A549 (cell line): ENCODE data around the gene OR13G1.

Experiments used
- EHMT2 ChIP-seq: fragments of 200-600 bp; sonication (generic); IDR thresholded peaks from 2 replicates; pipeline ENCODE4 v1.6.1; 2016; ENCODE audit warnings: antibody characterized with exemption, low read depth, mild to moderate bottlenecking, moderate library complexity
- EP300 ChIP-seq, 2 experiments: fragments of >200 bp; sonication (Bioruptor Twin); formaldehyde crosslinking; IDR thresholded peaks; 2 replicates in 1 of 2; 3 replicates in 1 of 2; pipeline ENCODE4 v1.6.1; 2016 to 2017
- GATA3 ChIP-seq: IDR thresholded peaks from 2 replicates; pipeline ENCODE4 v1.6.1; 2012; ENCODE audit warnings: borderline replicate concordance
- KDM1A ChIP-seq: fragments of 200-600 bp; sonication (generic); IDR thresholded peaks from 2 replicates; pipeline ENCODE4 v1.6.1; 2016; ENCODE audit warnings: low read depth, mild to moderate bottlenecking
- POLR2A ChIP-seq: IDR thresholded peaks from 2 replicates; pipeline ENCODE4 v1.6.1; 2012; ENCODE audit warnings: mild to moderate bottlenecking, low read length
- RAD21 ChIP-seq, 2 experiments: fragments of >200 bp in 1 of 2; sonication (Bioruptor Twin) in 1 of 2; formaldehyde crosslinking in 1 of 2; IDR thresholded peaks in 1 of 2; conservative IDR thresholded peaks in 1 of 2; 2 replicates in 1 of 2; 3 replicates in 1 of 2; pipeline ENCODE4 v1.6.1; 2012 to 2018; ENCODE audit warnings: inconsistent platforms in 1 of 2
- RFX5 ChIP-seq: fragments of 450-650 bp; IDR thresholded peaks from 2 replicates; pipeline ENCODE4 v1.7.1; 2014; ENCODE audit warnings: antibody characterized with exemption, mild to moderate bottlenecking, moderate library complexity
- ZNF302 ChIP-seq: fragments of 250-450 bp; sonication (Bioruptor Pico); IDR thresholded peaks from 2 replicates; pipeline ENCODE4 v1.9.0; 2021; ENCODE audit warnings: inconsistent platforms, mild to moderate bottlenecking, moderate library complexity
- TF ChIP-seq, protein P1 (sequence below): fragments of >200 bp; sonication (Bioruptor Twin); formaldehyde crosslinking; IDR thresholded peaks from 3 replicates; pipeline ENCODE4 v1.5.1; 2016
- TF ChIP-seq, protein P2 (sequence below): IDR thresholded peaks from 2 replicates; pipeline ENCODE4 v1.6.1; 2012
- TF ChIP-seq, protein P3 (sequence below): fragments of 450-650 bp; IDR thresholded peaks from 2 replicates; pipeline ENCODE4 v1.6.1; 2014; ENCODE audit warnings: antibody characterized with exemption
- TF ChIP-seq, protein P4 (sequence below): fragments of 150-350 bp; IDR thresholded peaks from 2 replicates; pipeline ENCODE4 v1.6.1; 2014; ENCODE audit warnings: low read depth, mild to moderate bottlenecking, low read length
- TF ChIP-seq, protein P5 (sequence below): fragments of 250-450 bp; sonication (Bioruptor Pico); IDR thresholded peaks from 2 replicates; pipeline ENCODE4 v1.5.0; 2021; ENCODE audit warnings: mild to moderate bottlenecking, moderate library complexity, borderline replicate concordance
- TF ChIP-seq, protein P6 (sequence below): fragments of 200-600 bp; sonication (generic); IDR thresholded peaks from 2 replicates; pipeline ENCODE4 v1.6.1; 2016; ENCODE audit warnings: antibody characterized with exemption, mild to moderate bottlenecking, moderate library complexity

DNA sequence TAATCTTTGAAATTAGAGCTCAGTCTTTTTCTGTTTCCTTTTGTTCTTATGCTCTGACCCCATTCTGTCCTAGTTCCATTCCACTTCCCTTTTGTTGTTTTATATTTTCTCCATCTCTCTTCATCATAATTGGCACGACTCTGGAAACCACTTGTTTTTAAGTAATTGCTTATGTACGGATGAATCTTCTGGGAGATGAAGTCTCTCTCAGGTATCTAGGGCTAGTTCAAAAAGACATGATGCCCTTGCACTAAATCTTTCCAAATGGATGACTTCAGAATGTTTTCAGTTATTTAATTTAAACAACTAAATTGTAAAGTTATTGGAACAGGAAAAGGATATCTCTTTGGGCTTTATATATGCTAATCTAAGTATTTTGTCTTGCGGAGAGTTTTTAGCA lies 37.0 kb upstream of the OR13G1 start, which contains the start of gene OR6F1:
- no peak for TF ChIP-seq EP300 (IDR thresholded peaks at IDR 0.05)
- TF ChIP-seq, protein P1, sequence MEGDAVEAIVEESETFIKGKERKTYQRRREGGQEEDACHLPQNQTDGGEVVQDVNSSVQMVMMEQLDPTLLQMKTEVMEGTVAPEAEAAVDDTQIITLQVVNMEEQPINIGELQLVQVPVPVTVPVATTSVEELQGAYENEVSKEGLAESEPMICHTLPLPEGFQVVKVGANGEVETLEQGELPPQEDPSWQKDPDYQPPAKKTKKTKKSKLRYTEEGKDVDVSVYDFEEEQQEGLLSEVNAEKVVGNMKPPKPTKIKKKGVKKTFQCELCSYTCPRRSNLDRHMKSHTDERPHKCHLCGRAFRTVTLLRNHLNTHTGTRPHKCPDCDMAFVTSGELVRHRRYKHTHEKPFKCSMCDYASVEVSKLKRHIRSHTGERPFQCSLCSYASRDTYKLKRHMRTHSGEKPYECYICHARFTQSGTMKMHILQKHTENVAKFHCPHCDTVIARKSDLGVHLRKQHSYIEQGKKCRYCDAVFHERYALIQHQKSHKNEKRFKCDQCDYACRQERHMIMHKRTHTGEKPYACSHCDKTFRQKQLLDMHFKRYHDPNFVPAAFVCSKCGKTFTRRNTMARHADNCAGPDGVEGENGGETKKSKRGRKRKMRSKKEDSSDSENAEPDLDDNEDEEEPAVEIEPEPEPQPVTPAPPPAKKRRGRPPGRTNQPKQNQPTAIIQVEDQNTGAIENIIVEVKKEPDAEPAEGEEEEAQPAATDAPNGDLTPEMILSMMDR = no peak
- no peak for TF ChIP-seq EHMT2
- no peak for TF ChIP-seq RFX5
- TF ChIP-seq RAD21 (conservative IDR thresholded peaks at IDR 0.05 in 1 of 2, IDR thresholded peaks at IDR 0.05 in 1 of 2) = no peak
- TF ChIP-seq, protein P2, sequence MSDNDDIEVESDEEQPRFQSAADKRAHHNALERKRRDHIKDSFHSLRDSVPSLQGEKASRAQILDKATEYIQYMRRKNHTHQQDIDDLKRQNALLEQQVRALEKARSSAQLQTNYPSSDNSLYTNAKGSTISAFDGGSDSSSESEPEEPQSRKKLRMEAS = no peak
- TF ChIP-seq, protein P3, sequence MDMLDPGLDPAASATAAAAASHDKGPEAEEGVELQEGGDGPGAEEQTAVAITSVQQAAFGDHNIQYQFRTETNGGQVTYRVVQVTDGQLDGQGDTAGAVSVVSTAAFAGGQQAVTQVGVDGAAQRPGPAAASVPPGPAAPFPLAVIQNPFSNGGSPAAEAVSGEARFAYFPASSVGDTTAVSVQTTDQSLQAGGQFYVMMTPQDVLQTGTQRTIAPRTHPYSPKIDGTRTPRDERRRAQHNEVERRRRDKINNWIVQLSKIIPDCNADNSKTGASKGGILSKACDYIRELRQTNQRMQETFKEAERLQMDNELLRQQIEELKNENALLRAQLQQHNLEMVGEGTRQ = no peak
- TF ChIP-seq ZNF302 (CRISPR knock-in tag) = no peak
- no peak for TF ChIP-seq POLR2A
- no peak for TF ChIP-seq GATA3
- TF ChIP-seq, protein P4, sequence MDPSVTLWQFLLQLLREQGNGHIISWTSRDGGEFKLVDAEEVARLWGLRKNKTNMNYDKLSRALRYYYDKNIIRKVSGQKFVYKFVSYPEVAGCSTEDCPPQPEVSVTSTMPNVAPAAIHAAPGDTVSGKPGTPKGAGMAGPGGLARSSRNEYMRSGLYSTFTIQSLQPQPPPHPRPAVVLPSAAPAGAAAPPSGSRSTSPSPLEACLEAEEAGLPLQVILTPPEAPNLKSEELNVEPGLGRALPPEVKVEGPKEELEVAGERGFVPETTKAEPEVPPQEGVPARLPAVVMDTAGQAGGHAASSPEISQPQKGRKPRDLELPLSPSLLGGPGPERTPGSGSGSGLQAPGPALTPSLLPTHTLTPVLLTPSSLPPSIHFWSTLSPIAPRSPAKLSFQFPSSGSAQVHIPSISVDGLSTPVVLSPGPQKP = no peak
- TF ChIP-seq, protein P5, sequence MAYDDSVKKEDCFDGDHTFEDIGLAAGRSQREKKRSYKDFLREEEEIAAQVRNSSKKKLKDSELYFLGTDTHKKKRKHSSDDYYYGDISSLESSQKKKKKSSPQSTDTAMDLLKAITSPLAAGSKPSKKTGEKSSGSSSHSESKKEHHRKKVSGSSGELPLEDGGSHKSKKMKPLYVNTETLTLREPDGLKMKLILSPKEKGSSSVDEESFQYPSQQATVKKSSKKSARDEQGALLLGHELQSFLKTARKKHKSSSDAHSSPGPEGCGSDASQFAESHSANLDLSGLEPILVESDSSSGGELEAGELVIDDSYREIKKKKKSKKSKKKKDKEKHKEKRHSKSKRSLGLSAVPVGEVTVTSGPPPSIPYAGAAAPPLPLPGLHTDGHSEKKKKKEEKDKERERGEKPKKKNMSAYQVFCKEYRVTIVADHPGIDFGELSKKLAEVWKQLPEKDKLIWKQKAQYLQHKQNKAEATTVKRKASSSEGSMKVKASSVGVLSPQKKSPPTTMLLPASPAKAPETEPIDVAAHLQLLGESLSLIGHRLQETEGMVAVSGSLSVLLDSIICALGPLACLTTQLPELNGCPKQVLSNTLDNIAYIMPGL (CRISPR knock-in tag) = no peak
- TF ChIP-seq, protein P6, sequence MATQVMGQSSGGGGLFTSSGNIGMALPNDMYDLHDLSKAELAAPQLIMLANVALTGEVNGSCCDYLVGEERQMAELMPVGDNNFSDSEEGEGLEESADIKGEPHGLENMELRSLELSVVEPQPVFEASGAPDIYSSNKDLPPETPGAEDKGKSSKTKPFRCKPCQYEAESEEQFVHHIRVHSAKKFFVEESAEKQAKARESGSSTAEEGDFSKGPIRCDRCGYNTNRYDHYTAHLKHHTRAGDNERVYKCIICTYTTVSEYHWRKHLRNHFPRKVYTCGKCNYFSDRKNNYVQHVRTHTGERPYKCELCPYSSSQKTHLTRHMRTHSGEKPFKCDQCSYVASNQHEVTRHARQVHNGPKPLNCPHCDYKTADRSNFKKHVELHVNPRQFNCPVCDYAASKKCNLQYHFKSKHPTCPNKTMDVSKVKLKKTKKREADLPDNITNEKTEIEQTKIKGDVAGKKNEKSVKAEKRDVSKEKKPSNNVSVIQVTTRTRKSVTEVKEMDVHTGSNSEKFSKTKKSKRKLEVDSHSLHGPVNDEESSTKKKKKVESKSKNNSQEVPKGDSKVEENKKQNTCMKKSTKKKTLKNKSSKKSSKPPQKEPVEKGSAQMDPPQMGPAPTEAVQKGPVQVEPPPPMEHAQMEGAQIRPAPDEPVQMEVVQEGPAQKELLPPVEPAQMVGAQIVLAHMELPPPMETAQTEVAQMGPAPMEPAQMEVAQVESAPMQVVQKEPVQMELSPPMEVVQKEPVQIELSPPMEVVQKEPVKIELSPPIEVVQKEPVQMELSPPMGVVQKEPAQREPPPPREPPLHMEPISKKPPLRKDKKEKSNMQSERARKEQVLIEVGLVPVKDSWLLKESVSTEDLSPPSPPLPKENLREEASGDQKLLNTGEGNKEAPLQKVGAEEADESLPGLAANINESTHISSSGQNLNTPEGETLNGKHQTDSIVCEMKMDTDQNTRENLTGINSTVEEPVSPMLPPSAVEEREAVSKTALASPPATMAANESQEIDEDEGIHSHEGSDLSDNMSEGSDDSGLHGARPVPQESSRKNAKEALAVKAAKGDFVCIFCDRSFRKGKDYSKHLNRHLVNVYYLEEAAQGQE = no peak
- TF ChIP-seq KDM1A = no peak
